Right forelimb (tissue), 1 donor: ENCODE measurements around the gene OPA3.

Source experiments
- DNase-seq: peaks from one replicate; pipeline ENCODE4 v3.0.0-alpha.2; 2018

OPA3 gene

DNA sequence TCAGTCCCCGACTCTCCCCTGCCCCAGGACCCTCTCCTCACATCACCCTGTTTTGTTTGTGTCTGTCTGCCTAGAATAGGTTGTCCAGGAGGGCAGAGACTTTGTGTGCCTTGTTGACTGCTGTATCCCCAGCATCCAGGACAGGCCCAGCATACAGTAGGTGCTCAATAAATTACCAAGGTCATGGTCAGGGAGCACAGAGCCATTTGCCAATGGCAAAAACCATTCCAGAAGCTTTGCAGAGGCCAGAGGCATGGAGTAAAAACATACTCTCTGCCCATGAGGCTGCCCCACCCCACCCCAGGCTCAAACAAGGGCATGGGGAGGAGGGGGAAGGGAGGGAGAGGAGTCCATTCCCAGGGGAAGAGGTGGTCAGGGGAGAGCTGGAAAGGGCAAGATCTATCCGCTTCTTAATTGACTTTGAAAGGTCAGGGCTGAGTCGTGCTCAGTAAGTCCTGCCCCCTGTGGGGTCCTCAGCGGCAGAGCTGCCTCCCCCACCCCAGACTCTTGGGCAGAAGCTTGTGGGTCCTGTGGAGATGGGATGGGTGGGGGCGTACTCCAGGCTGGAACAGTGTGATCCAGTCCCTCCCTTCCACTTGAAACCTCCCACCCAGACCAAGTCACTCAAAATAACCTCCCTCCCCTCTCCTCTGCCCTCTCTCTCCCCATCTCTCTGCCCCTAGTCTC, 13.0 kb upstream of the OPA3 start:
- DNase-seq: no peak

DNA sequence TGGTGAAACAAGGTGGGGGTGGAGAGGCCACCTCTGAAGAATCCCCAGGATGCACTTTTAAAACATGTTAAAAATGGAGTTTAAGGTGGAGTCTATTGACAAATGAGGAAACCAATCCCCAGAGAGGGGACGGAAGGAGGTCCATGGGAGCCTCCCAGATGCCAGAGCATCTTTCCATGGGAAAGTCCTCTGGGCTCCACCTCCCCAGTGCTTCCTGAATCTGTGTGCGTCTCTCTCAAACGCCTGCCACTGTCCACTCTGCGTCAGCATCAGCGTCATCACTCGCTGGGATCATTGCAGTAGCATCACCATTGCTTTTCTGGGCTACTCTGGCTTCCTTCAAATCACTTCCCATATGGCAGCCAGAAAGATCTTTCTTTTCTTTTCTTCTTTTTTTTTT, 11.2 kb upstream of the OPA3 start:
- DNase-seq: no peak

DNA sequence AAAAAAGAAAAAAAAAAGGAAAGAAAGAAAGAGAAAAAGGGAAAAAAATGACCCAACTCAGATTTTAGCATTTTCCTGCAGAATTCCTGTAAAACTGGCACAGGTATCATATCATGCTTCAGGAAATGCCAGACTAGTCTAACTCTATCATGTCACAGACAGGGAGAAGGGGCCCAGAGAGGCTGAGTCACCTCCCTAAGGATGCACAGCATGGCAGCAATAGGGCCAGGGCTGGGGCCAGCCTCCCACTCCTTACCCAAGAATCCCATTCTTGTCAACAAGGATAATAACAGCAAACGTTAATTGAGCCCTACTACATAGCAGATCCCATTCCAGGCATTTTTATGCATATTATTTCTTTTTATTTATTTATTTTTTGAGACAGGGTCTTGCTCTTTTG, 8.9 kb upstream of the OPA3 start:
- no peak for DNase-seq

DNA sequence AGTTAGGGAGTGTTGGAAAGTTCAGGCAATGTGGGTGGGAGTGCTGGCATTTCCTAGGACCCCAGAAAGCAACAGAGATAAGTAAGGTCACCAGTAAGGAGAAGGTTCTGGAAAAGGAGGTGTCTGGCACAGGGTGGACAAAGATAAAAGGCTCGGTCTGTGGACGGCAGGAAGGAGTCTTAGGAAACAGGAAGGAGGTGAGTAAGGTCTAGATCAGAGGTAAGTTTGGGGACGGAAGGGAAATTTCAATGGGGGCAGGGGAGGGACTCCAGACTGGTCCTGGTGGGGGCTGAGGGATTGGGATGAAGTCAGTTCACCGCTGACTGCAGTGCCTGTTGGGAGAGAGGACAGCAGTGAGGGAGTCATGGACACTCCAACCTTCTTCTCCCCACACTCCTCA, 7.8 kb upstream of the OPA3 start:
- no peak for DNase-seq

DNA sequence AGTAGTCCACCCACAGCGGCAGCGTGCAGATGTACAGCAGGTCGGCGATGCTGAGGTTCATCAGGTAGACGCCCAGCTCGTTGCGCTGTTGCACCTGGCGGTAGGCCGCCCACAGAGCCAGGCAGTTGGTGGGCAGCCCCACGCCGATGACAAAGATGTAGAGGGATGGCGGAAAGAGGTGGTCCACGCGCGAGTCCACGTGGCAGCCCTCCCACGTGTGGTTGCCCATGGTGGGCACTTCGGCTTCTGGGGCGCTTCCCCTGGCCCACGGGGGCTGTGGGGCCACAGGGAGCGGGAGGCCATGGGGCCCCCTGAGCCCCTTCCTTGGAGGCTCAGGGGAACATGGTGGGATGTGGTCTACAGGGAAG, 7.0 kb upstream of the OPA3 start:
- DNase-seq: no peak

DNA sequence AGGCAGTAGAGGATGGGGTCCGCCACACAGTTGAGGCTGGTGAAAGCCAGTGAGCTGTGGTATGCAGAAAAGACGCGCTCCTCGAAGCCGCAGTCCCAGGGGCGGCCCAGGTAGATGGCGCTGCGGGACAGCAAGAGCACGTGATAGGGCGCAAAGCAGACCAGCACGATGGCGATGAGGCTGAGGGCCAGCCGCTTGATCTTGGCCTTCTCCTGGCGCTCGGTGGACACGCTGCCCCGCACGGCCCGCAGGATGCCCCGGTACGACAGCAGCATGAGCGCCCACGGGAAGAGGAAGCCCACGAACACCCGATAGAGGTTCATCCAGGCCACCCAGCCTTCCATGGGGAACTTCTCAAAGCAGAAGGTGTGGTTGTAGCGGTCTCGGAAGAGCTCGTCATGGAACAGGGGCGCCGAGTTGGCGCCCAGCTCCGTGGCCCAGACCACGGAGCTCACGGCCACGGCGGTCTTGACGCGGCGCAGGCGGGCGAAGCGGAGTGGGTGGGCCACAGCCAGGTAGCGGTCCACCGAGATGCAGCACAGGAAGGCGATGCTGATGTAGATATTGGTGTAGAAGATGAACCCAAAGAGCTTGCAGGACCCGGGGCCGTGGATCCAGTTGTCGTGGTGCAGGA, 6.5 kb upstream of the OPA3 start:
- no peak for DNase-seq

DNA sequence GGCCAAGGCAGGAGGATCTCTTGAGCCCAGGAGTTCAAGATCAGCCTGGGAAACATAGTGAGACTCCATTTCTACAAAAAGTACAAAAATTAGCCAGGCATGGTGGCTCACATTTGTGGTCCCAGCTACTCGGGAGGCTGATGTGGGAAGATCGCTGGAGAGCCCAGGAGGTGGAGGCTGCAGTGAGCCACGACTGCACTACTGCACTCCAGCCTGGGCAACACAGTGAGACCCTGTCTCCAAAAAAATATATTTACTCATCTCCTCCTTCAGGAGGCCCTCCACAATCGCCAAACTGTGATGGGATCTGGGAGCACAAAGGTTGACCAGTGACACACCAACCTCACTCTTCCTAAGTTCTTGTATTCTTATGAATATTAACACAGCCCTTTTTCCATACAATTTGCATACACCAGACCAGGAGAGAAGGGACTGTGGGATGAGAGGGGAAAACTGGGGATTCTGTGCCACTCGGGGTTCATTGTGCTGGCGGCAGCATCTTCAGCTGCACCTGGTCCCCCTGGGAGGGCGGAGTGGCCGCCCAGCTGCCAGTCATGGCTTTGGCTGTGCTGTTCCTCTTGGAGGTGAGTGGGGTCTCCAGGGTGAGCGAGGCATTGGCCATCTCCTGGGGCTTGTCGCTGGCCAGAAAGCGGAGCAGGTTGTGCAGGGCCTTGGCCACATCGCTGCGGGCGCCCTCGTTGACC, 5.8 kb upstream of the OPA3 start:
- no peak for DNase-seq

DNA sequence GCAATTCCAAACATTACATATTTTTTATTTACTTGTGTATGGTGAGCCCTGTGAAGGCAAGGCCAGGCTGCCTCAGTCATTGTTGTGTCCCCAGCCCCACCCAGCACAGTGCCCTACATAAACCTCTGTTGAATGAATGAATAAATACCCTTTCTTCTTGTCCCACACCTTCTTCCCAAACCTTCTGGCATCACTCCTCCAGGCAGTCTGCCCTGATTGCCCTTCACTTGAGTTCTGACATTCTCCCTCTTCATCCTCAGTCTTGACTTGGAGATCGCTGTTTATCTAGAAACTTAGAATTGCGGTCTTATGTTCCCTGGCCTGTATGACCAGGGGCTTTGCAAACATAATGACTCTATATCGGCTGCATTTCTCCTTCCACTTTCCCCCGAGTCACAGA, 5.2 kb upstream of the OPA3 start:
- no peak for DNase-seq

DNA sequence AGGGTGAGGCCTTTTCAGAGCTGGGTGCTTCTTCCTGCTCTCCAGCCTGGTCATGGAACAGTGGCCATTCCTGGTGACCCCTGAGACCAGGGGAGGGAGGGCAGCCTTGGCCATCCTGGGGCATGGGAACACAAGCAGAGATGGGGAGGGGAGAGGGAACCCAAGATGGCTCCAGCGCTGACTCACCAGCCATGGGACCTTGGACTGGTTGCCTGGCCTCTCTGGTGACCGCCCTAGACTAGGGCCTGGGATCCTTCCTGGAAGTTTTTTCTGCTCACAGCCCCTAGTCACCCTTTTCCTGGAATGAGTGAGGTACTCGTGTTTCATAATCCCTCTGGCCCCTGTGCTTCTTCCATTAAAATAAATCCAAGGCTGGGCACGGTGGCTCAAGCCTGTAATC, 3.3 kb upstream of the OPA3 start:
- DNase-seq: no peak

DNA sequence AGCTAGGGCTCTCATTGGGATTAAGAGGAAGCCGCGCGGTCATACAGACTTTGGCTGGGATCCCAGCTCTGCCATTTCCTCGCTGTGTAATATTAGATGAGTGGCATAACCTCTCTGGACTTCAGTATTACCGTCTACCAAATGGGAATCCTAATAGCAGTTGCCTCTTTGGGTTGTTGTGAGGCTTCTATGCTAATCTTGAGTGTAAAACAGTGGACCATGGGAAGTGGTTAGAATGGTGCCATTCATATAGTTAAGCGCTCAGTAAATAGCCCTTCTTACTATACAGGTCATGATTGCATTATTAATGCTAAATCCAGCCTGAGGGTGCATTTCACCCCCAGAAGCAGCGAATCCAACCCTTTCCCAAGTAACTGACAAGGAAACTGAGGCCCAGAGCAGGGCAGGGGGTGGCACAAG, 566 bp upstream of the OPA3 start:
- no peak for DNase-seq

DNA sequence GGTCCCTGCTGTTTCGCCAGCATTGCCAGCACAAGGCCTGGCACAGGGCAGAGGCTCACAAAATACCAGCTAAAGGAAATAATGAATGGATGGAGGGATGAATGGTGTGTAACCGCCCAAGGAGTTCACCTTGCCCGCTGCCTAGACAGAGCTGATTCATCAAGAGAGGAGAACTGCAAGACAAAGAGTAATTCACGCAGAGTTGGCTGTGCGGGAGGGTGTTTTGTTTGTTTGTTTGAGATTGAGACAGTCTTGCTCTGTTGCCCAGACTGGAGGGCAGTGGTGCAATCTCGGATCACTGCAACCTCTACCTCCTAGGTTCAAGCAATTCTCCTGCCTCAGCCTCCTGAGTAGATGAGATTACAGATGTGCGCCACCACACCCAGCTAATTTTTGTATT, 3.0 kb downstream of the OPA3 start:
- DNase-seq: no peak

DNA sequence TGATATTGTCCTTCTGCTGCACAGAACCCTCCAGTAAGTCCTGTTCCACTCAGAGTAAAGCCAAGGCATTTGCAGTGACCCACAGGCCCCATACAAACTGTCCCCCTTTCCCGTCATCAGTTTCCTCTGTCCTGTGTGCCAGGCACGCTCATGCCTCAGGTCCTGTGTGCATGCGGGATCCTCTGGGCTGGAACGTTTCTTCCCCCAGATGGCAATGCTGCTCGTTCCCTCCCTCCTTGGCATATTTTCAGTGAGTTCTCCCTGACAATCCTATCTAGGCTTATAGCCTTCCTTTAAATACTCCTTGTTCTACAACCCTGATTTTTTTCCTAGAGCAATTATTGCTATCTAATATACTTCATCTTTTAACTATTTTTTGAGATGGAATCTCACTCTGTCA, 5.7 kb downstream of the OPA3 start:
- DNase-seq: no peak

DNA sequence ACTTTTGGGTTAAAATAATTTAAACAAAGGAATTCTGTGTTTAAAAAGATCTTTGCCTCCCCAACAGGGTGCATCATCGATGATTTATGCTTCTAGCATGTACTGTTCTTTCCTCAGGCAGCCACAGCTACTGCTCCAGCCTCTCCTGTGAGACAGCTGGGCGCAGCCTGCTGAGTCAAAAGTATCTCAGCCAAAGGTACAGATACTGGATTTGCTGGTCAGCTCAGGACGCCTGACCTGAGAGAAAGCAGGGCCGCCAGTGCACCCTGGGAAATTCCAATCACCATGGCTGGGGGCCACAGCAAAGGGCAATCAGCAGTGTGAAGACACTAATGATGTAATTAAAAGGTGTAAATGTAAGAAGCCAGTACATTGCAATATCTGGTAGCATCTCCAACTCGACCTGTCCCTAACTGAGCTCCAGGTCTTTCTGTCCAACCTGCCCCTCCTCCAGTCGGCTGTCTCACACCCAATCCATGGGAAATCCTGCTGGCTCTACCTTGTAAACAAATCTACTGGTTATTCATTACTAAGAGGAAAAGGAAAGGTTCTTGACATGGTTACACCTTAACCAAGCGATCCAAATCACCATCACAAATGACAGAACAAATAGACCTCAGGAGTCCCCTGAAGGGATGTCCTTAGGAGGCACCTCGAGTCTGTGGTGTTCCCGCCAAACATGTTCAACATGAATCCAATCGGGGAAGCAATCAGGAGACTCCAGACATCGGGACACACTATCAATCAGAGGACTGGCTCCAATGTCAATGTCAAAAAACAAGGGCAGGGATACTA, 7.3 kb downstream of the OPA3 start:
- no peak for DNase-seq

DNA sequence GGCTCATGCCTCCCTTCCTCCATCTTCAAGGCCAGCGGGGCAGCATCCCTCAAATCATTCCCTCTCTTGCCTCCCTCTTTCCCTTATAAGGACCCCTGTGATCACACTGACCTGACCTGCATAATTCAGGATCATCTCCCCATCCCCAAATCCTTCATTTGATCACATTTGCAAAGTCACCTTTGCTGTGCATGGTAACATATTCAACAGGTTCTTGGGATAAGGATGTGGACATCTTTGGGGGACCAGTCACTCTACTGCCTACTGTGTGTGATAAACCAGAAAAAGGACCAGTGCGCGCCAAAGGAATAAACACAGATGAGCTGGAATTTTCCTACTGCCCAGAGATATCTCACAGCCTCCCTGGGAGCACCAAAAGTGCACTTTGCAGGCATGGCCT, 7.9 kb downstream of the OPA3 start:
- no peak for DNase-seq

DNA sequence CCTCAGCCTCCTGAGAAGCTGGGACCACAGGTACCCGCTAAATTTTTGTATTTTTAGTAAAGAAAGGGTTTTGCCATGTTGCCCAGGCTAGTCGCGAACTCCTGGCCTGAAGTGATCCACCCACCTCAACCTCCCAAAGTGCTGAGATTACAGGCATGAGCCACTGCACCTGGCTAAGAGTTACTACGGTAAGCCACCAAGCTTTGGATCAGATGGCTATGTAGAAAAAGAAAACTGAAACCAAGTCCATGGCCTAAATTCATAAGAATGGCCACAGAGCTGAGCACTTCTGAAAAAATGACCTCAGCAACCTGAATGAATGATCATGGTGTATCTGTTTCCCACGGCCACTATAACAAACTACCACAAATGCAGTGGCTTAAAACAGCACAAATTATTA, 9.4 kb downstream of the OPA3 start:
- no peak for DNase-seq

DNA sequence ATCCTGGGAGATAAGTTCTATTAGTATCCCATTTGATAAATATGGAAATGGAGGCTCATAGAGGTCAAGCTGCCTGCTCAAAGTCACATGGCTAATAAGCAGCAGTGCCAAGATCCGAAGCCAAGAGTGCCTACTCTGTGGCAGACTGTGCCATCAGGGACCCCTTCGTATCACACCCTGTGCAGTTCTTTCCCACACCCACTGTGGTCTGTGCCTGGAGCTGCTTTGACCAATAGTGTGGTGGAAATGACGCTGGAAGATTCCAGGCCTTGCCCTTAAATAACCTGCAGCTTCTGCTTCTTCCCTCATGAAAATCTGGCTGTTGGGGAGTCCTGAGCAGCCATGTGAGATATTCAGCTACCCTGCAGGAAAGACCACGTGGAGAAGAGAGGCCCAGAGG, 10.1 kb downstream of the OPA3 start:
- DNase-seq: no peak

DNA sequence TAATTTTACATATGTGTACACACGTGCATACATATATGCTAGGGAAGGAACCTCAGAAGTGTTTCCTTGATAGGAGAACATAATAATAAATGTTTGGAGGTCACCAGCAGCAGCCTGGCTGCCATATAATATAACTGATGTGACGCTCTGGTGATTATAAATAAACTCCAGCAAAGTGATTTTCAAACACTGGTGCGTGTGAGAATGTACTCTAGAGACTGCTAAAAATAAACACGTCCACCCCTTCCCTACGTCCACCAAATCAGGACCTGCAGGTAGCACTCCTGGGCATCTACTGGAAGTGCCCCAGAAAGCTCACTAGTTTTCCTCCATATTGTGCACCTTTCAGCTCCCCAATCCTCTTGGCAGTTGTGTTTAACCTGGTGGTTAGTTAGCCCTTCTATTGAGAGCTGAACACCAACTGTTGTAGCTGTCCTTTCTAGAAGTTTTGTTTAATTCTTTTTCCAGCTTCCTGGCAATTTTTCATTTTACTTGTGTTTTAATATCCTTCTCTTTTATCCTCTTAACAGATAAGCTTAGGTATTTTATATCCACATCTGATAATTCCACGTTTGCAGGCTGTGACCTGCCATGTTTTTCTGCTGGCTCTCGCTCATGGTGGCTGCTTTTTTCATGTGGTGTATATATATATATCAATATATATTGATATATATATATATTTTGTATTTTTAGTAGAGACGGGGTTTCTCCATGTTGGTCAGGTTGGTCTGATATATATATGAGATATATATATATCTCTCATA, 13.0 kb downstream of the OPA3 start:
- DNase-seq: no peak

DNA sequence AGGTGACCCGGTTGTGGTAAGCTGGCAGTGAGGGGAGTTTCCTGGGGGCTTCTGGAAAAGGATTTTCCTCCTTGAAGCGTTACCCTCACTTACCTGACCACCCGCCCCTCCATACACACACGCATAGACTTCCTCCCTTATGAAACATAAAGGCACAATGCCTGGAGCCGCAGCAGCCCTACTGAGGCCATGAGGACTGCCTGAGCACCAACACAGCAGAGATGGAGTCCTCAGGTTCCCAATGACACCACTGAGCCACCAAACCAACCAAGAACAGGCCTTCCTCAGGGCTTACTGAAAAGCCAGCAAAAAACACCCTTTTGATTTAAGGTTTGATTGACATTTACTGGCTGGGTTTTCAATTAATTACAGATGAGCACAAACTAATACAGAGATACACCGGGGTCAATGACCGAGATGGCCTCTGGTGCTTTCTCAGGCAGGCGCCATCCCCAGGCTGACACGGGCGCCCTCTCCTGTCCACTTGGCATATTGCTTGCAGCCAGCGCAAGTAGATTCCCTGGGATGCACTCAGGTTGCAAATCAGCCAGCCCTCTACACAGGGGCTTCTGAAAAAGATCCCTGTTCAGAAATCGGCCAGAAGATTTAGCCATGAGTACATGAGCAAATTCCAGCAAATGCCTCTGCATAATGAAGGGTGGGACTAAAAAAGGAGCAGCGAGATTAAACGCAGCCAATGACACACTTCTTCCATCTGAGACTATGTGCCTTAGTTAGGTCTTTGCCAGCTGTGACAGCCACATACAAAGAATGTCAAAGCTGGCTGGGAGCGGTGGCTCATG, 14.8 kb downstream of the OPA3 start:
- no peak for DNase-seq

DNA sequence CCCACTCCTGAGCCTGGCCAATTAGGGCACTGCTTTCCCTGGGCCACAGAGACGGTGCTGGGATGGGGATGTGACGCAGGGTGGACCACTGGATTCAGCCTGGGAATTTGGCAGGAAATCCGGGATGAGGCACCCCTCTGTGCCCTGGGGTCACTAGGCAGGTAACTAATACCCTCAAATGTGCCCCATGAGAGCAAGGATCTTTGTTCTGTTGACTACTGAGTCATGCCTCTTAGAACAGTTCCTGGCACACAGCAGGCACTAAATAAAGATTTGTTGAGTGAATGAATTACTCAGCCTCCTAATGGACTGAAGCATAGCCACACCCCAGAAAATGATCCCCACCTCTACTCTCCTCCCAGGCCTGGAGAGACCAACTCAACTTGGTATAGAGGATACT, 15.9 kb downstream of the OPA3 start:
- no peak for DNase-seq

DNA sequence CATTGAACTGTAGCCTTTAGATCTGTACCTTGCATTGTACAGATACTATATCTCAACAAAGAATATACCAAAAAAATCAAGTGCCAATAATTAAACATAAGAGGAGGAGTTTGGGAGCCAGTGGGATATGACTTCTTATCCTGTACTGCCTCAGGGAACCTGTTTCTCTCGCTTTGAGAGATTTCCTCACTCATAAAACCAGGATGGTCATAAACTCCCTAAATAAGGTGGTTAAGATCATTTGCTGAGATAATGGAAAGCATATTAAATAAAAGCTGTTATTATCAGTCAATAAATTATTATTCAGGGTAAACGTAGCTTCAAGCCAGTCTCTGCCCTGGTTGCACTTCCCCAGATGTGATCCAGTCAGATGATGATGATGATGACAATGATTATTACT, 17.0 kb downstream of the OPA3 start:
- DNase-seq: no peak

DNA sequence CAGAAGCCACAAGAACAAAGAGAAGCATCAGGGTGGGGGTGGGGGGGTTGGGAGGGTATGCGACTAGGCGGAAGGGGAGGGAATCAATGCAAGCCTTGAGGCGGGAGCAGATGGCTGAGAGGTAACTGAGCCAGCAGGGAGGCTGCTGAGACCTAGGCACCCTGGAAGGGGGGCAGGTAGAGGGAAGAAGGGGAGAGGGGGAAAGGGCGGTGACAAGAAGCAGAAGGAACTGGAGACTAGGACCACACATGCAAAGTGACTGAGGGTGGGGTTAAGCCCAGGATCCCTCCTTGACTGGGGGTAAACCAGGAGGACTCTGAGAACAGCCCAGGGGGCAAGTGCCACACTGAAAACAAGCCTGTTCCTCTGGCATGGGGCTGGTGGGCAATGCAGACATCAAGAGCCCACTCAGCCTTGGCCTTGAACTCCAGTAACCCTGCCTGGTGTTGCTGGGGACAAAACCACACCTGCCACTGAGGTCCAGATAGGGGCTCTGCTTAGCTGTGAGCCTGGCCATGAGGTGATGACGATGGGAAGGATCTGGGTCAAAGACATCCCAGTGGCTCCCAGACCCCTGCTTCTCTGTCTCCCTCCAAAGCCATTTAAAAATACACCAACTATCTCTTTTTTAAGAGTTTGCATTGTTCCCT, 20.3 kb downstream of the OPA3 start:
- DNase-seq: no peak

DNA sequence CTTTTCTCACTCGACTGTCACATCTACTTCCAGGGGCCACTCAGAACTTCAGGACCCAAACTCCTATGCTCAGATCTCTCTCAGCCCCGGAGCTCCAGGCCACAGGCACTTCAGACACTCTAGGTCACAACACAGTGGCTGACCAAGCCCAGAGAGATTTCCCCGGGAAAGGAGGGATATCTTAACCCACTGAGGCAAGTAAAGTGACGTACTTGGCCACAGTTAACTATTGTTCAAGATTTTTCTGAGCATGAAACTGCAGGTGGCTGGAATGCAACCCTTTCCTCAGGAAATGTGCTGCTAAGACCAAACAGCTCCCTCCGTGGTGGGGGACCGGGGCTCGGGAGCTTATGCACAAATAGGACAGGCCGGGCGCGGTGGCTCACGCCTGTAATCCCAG, 23.9 kb downstream of the OPA3 start:
- DNase-seq: no peak
